CD14-positive monocyte (primary cell): ENCODE measurements around the gene NPR1. TPM values are rescaled to one million over a fixed set of nuclear protein-coding genes. Genes with fewer than 3 reads are reported as not detected.
A peak's percentile ranks its signal among the peaks of the same experiment; 100 is the strongest.
"Not testable (repeated sequence)": the region's sequence is repeated elsewhere in the genome, so short reads cannot be mapped to it uniquely, and the experiment has no call there.

Source experiments
- DNase-seq, 3 donors: peaks; one replicate each; pipeline ENCODE4 v3.0.0-alpha.2; 2011 to 2022
- H2AFZ ChIP-seq: 2 replicates; pipeline ENCODE4 v1.6.0; 2012; ENCODE audit warnings: mild to moderate bottlenecking, low read depth, low read length, inconsistent platforms; ENCODE audit not compliant: insufficient read depth, poor library complexity, severe bottlenecking
- H3K27ac ChIP-seq, 2 donors: 1 replicate in 1 of 2; 2 replicates in 1 of 2; pipeline ENCODE4 v1.5.1; 2012 to 2013; ENCODE audit warnings: low read length in 2 of 2, control low read depth in 1 of 2, inconsistent platforms in 1 of 2, low read depth in 1 of 2, mild to moderate bottlenecking in 1 of 2
- H3K27me3 ChIP-seq, 2 donors: one replicate each; pipeline versions ENCODE4 v1.6.0 to v1.6.1; 2011 to 2013; ENCODE audit warnings: low read length in 2 of 2; ENCODE audit not compliant: control insufficient read depth in 2 of 2, insufficient read depth in 2 of 2
- H3K36me3 ChIP-seq, 2 donors: replicated peaks in 1 of 2; 1 replicate in 1 of 2; 2 replicates in 1 of 2; pipeline versions ENCODE4 v1.5.1 to v1.6.1; 2012 to 2013; ENCODE audit warnings: low read length in 2 of 2, control low read depth in 1 of 2, inconsistent platforms in 1 of 2, mild to moderate bottlenecking in 1 of 2; ENCODE audit not compliant: insufficient read depth in 2 of 2, control insufficient read depth in 1 of 2
- H3K4me1 ChIP-seq, 2 donors: 1 replicate in 1 of 2; 2 replicates in 1 of 2; pipeline versions ENCODE4 v1.5.1 to v1.6.1; 2012 to 2013; ENCODE audit warnings: low read length in 2 of 2, control low read depth in 1 of 2, inconsistent platforms in 1 of 2, mild to moderate bottlenecking in 1 of 2, moderate library complexity in 1 of 2; ENCODE audit not compliant: insufficient read depth in 2 of 2, control insufficient read depth in 1 of 2
- H3K4me2 ChIP-seq: replicated peaks from 2 replicates; pipeline ENCODE3; 2012; ENCODE audit warnings: low read length, moderate library complexity, mild to moderate bottlenecking; ENCODE audit not compliant: poor library complexity, severe bottlenecking; ENCODE audit errors: extremely low read depth
- H3K4me3 ChIP-seq, 3 experiments: fragments of 200-600 bp in 1 of 3; sonication (generic) in 1 of 3; replicated peaks in 1 of 3; 1 replicate in 2 of 3; 2 replicates in 1 of 3; pipeline ENCODE4 v1.5.1; 2011 to 2013; ENCODE audit warnings: low read length in 3 of 3, mild to moderate bottlenecking in 3 of 3, control low read depth in 2 of 3, low read depth in 2 of 3, inconsistent platforms in 1 of 3, moderate library complexity in 1 of 3
- H3K79me2 ChIP-seq: 2 replicates; pipeline ENCODE4 v1.6.0; 2012; ENCODE audit warnings: mild to moderate bottlenecking, control low read depth, inconsistent platforms, low read length, moderate library complexity; ENCODE audit not compliant: insufficient read depth
- H3K9ac ChIP-seq: 2 replicates; pipeline ENCODE4 v1.6.0; 2017; ENCODE audit warnings: low read length, mild to moderate bottlenecking; ENCODE audit not compliant: insufficient read depth, poor library complexity, severe bottlenecking
- H3K9me3 ChIP-seq, 2 donors: replicated peaks in 1 of 2; 1 replicate in 1 of 2; 2 replicates in 1 of 2; pipeline versions ENCODE4 v1.5.1 to v1.6.1; 2012 to 2013; ENCODE audit warnings: low read length in 2 of 2, control low read depth in 1 of 2; ENCODE audit not compliant: control insufficient read depth in 1 of 2, insufficient read depth in 1 of 2
- H4K20me1 ChIP-seq: 2 replicates; pipeline ENCODE4 v1.6.0; 2012; ENCODE audit warnings: mild to moderate bottlenecking, low read length, control low read depth, moderate library complexity; ENCODE audit not compliant: insufficient read depth
- H3K27ac Mint-ChIP-seq, 7 donors: one replicate each; pipeline ENCODE4 v1.8.0; 2020; ENCODE audit warnings: mild to moderate bottlenecking in 7 of 7, mixed read lengths in 7 of 7, moderate library complexity in 6 of 7, inconsistent platforms in 2 of 7
- H3K27me3 Mint-ChIP-seq, 3 donors: one replicate each; pipeline ENCODE4 v1.8.0; 2021 to 2022; ENCODE audit warnings: low read depth in 3 of 3, mild to moderate bottlenecking in 3 of 3, mixed read lengths in 3 of 3, moderate library complexity in 3 of 3, inconsistent platforms in 1 of 3
- H3K36me3 Mint-ChIP-seq, 2 donors: one replicate each; pipeline ENCODE4 v1.8.0; 2020; ENCODE audit warnings: mixed read lengths in 2 of 2, inconsistent platforms in 1 of 2, mild to moderate bottlenecking in 1 of 2
- H3K4me1 Mint-ChIP-seq: one replicate; pipeline ENCODE4 v1.8.0; 2020; ENCODE audit warnings: mild to moderate bottlenecking, mixed read lengths
- H3K4me3 Mint-ChIP-seq, 2 donors: one replicate each; pipeline ENCODE4 v1.8.0; 2020; ENCODE audit warnings: mild to moderate bottlenecking in 2 of 2, mixed read lengths in 2 of 2, moderate library complexity in 1 of 2
- H3K9me3 Mint-ChIP-seq, 7 donors: one replicate each; pipeline ENCODE4 v1.8.0; 2020 to 2022; ENCODE audit warnings: mixed read lengths in 7 of 7, mild to moderate bottlenecking in 6 of 7, moderate library complexity in 6 of 7, inconsistent platforms in 2 of 7
- WGBS: methylation state at CpG from one replicate; pipeline ENCODE4 v1.1.5; 2013; ENCODE audit warnings: missing lambda C conversion rate; ENCODE audit not compliant: insufficient coverage; 5-methylcytosine and 5-hydroxymethylcytosine counted together
- intact Hi-C, 2 donors: fragments of 100-400 bp; cut with micrococcal nuclease; formaldehyde crosslinking; loops; one replicate each; pipeline versions ENCODE4 v1.15.0 to v1.15.1; 2023
- polyA plus RNA-seq, 3 donors: library from polyadenylated mRNA; depleted of rRNA in 1 of 3; unstranded in 2 of 3; stranded (reverse) in 1 of 3; fragments of 300-500 nt in 2 of 3; fragments of >200 nt in 1 of 3; fragmentation: Illumina TruSeq in 2 of 3; gene quantifications; 1 replicate in 2 of 3; 2 replicates in 1 of 3; pipeline ENCODE4 v1.2.3, GENCODE V29; 2012 to 2021
- TF ChIP-seq, protein P1 (sequence below): fragments of 200-600 bp; IDR thresholded peaks from one replicate; pipeline ENCODE4 v1.8.0; 2022; ENCODE audit warnings: antibody characterized with exemption, mild to moderate bottlenecking

NPR1 gene
- polyA plus RNA-seq, 3 donors = not detected

DNA sequence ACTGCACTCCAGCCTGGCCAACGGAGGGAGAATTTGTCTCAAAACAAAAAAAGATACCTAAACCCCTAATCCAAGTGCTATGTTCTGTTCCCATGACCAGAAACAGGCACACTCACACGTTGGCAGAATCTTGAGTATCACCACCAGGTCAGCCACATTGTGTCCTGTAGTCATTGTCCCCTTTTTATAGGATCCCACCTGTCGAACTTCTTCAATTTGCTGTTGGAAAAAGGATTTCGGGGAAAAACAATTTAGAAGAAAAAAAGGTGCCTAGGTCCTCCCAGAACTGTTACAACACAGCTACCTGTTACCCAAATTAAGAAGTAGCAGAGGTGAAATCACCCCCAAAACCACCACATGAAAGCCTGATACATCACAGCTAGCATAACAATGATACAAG is 11.0 kb upstream of the NPR1 start:
- H3K36me3 Mint-ChIP-seq = peaks cover 60 to 69% of the 10 kb centered on the region in 2 donors
- Histone ChIP-seq H3K36me3 (peaks cover 57 to 72% of the 10 kb centered on the region in 2 donors), H3K27me3 (no peaks in the 10 kb centered on the region), H2AFZ (no peak overlapping the region), H3K27ac (peak overlapping the region in 1 of 2 donors; percentile 39), H3K4me2 (no peak overlapping the region), H3K79me2 (peaks cover 39% of the 10 kb centered on the region), H3K4me1 (peaks cover 14 to 25% of the 10 kb centered on the region in 2 donors), H3K9ac (no peak overlapping the region), H3K9me3 (no peaks in the 10 kb centered on the region), H3K4me3 (no peak overlapping the region), H4K20me1 (no peaks in the 10 kb centered on the region)
- no peak overlapping the region for H3K27ac Mint-ChIP-seq
- H3K4me3 Mint-ChIP-seq = no peak overlapping the region
- H3K27me3 Mint-ChIP-seq = no peaks in the 10 kb centered on the region
- DNase-seq = no peak
- TF ChIP-seq, protein P1, sequence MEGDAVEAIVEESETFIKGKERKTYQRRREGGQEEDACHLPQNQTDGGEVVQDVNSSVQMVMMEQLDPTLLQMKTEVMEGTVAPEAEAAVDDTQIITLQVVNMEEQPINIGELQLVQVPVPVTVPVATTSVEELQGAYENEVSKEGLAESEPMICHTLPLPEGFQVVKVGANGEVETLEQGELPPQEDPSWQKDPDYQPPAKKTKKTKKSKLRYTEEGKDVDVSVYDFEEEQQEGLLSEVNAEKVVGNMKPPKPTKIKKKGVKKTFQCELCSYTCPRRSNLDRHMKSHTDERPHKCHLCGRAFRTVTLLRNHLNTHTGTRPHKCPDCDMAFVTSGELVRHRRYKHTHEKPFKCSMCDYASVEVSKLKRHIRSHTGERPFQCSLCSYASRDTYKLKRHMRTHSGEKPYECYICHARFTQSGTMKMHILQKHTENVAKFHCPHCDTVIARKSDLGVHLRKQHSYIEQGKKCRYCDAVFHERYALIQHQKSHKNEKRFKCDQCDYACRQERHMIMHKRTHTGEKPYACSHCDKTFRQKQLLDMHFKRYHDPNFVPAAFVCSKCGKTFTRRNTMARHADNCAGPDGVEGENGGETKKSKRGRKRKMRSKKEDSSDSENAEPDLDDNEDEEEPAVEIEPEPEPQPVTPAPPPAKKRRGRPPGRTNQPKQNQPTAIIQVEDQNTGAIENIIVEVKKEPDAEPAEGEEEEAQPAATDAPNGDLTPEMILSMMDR = no peak
- WGBS = 100% methylated on average over 1 of the region's 4 CpGs
- no peaks in the 10 kb centered on the region for H3K9me3 Mint-ChIP-seq
- H3K4me1 Mint-ChIP-seq = peaks cover 18% of the 10 kb centered on the region
- intact Hi-C loops = no loop called here

GRCh38 chr1:153668672-153669071 is 9.8 kb upstream of the NPR1 start:
- Histone ChIP-seq H3K4me1 (peaks cover 9 to 18% of the 10 kb centered on the region in 2 donors), H3K36me3 (peaks cover 45 to 60% of the 10 kb centered on the region in 2 donors), H3K79me2 (peaks cover 39% of the 10 kb centered on the region)
- H3K27me3 Mint-ChIP-seq, H3K4me2 ChIP-seq, H3K27me3 ChIP-seq, H3K9me3 ChIP-seq, H2AFZ ChIP-seq, H4K20me1 ChIP-seq, H3K9ac ChIP-seq, H3K27ac ChIP-seq, DNase-seq, H3K4me3 Mint-ChIP-seq, intact Hi-C loops, H3K9me3 Mint-ChIP-seq, H3K4me3 ChIP-seq: not testable (repeated sequence)
- H3K4me1 Mint-ChIP-seq = peaks cover 17% of the 10 kb centered on the region
- WGBS = 100% methylated on average over 5 of the region's 8 CpGs
- H3K36me3 Mint-ChIP-seq = peaks cover 51 to 59% of the 10 kb centered on the region in 2 donors
- H3K27ac Mint-ChIP-seq = peak overlapping the region in 1 of 7 donors; percentile 26
